HG03108 (cell line): Measurements from ENCODE around the gene APOLD1.
"Not testable (repeated sequence)": the region's sequence is repeated elsewhere in the genome, so short reads cannot be mapped to it uniquely, and the experiment has no call there.

Experiments used
- ATAC-seq: cut with Tn5 transposase; IDR thresholded peaks from one replicate; pipeline ENCODE4 v1.9.1; 2021; ENCODE audit warnings: moderate library complexity; ENCODE audit not compliant: unreplicated experiment

Gene APOLD1

GRCh38 chr12:12807517-12807903 lies 22.1 kb downstream of the APOLD1 start:
- not testable (repeated sequence) for ATAC-seq

- ATAC-seq = peak; percentile 64
These were observed 22.7 kb downstream of the APOLD1 start for GRCh38 chr12:12807970-12808702.

GRCh38 chr12:12810553-12811021 lies 25.1 kb downstream of the APOLD1 start:
- ATAC-seq = no peak

- no peak for ATAC-seq
These were observed 25.9 kb downstream of the APOLD1 start for GRCh38 chr12:12811343-12811742.

- ATAC-seq = no peak
These were observed 26.7 kb downstream of the APOLD1 start for GRCh38 chr12:12812174-12812573.

- ATAC-seq = no peak
These were observed 27.2 kb downstream of the APOLD1 start for GRCh38 chr12:12812618-12813119.

- ATAC-seq = peak; percentile 74
These were observed 28.0 kb downstream of the APOLD1 start, which contains the start of gene DDX47 for GRCh38 chr12:12813120-12814101. Gene DDX47, plus strand, starts transcription at chr12:12813346. Its CDS starts 22 bp downstream, at chr12:12813368.

- no peak for ATAC-seq
These were observed 32.2 kb downstream of the APOLD1 start for GRCh38 chr12:12817616-12818015.

- ATAC-seq = no peak
These were observed 33.2 kb downstream of the APOLD1 start for GRCh38 chr12:12818701-12819100.

GRCh38 chr12:12819221-12819620 lies 33.8 kb downstream of the APOLD1 start:
- no peak for ATAC-seq

- no peak for ATAC-seq
These were observed 34.4 kb downstream of the APOLD1 start for GRCh38 chr12:12819752-12820311.

- not testable (repeated sequence) for ATAC-seq
These were observed 34.9 kb downstream of the APOLD1 start for GRCh38 chr12:12820376-12820775.

GRCh38 chr12:12821975-12822374 lies 36.5 kb downstream of the APOLD1 start:
- peak; percentile 53 for ATAC-seq

- no peak for ATAC-seq
These were observed 37.4 kb downstream of the APOLD1 start for GRCh38 chr12:12822886-12823285.

GRCh38 chr12:12823300-12823699 lies 37.8 kb downstream of the APOLD1 start:
- ATAC-seq = no peak

GRCh38 chr12:12823811-12824210 lies 38.4 kb downstream of the APOLD1 start:
- ATAC-seq = no peak

- ATAC-seq = no peak
These were observed 50.1 kb downstream of the APOLD1 start for GRCh38 chr12:12835378-12836146.

GRCh38 chr12:12836571-12836970 lies 51.1 kb downstream of the APOLD1 start:
- ATAC-seq = no peak

- ATAC-seq = no peak
These were observed 51.8 kb downstream of the APOLD1 start for GRCh38 chr12:12837025-12837812.

- no peak for ATAC-seq
These were observed 52.3 kb downstream of the APOLD1 start for GRCh38 chr12:12837813-12838153.
